GM18861 (cell line): ENCODE data around the gene MTR.
"Not testable (repeated sequence)": the region's sequence is repeated elsewhere in the genome, so short reads cannot be mapped to it uniquely, and the experiment has no call there.

Experiments used
- ATAC-seq: cut with Tn5 transposase; IDR thresholded peaks from one replicate; pipeline ENCODE4 v1.9.1; 2021; ENCODE audit not compliant: unreplicated experiment

Gene MTR

DNA sequence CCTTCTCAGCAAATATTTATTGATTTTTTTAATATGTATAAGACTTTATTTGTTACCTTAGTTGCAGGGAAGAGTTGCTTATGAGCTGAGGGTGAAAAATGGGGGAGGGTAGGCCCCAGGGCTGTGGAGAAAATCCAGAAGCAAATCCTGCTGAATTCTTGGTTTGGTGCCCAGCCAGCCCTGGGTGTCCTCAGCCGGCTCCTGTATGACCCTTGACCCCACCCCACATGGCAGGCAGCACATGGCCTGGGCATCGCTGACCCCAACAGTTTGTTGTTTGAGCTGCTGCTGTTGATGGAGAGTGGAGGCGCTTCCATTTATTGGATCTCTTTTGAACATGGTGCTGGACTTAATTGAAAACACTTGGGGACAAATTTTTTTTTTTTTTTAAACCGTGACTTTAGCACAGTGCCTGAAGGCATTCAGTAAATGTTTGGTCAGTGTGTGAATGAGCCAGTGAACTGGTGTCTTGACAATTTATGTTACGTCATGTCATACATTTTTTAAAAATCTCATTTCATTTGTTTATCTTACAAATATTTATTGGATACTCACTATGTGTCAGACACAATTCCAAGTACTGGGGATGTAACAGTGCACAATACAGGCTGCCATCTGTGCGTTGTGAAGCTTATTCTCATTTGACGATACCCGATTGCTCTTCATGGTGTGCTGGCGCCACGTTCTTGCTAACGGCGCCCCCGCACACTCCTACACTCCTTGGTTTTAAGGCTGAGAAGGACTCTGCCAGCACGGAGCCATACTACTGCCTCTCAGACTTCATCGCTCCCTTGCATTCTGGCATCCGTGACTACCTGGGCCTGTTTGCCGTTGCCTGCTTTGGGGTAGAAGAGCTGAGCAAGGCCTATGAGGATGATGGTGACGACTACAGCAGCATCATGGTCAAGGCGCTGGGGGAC, 98.8 kb downstream of the MTR start:
- no peak for ATAC-seq

DNA sequence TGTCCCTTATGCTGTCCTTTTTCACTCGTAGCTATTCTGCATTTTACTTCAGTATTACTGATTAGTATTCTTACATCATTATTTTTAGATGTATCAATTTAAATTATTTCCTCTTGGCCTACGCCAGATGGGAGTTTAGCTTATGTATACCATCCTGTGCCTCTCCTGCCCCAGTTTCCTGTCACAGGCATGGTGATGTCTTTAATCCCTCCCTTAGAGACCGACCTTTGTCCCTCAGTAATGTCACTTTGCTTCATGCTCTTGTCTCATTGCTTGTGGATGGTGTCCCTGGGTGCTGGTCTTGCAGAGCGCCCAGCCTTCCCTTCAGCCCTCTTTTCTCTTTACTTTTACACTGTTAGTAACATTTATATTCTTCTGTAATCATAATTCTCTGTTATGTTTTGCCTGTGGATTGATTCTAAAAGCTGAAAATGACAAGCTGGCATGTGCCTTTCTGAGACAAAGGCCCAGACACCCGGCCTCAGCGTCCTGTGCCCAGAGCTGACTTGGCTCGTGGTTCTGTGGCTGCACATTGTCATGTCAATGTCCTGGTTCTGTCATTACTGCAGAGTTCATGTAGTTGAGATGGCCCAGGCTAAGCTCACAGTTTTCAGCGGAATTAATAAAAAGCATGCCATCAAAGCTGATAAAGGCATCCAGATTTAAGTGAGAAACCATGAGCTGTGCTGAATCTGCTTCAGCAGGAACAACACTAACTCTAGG, 100.7 kb downstream of the MTR start:
- ATAC-seq = no peak

DNA sequence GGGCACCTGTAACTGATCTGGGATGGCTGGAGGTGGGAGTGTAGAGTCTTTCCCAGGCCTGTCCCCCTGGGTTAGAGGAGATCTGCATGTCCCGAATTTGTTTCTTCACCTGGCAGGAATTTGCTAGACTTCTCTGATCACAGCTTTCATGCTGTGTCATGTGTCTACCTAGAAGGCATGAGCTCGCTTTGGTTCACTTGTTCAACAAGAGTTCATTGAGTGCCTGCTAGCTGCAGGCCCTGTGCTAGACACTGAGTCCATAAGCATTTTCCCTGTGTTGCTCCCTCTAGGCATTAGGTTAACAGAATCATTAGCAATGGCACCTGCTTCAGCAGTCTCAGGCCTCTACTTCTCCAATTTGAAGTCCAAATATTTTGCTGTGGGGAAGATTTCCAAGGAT, 101.6 kb downstream of the MTR start:
- ATAC-seq = no peak

DNA sequence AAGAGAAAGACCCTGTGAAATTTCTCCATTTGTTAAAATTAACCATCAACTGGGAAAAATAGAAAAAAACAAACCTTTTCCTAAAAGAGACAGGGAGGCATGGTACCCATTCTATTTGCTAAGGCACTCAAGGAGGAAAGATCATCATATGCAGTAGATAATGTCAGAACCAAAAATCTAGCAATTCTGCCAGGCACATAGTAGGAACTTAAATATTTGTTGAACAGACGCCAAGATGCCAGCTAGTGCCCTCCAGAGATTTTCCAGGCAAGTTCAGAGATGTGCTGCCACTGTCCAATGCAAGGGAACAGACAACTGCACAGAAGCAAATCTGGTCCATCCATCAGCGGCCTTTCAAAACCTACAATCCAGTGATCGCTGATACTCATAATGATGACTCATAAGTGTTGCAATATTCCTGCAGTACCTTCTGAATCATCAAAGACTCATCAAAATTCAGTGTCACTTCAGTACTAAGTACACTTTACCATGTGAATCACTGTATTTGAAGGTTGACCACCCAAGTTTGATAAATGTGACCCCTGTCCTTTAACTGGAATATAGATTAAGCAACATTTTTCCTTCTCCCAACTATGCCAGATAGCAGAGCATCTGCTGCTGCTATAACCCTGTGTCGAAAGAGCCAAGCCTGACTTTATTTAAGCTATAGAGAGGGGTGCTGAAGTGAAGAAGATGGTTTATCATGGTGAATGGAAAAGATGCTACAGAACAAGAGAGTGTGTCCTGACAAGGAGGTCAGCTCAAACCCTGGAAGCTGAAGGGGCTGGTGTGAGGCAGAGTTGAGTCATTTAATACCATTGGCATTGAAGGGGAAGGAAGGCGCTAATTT, 110.0 kb downstream of the MTR start:
- ATAC-seq = no peak

DNA sequence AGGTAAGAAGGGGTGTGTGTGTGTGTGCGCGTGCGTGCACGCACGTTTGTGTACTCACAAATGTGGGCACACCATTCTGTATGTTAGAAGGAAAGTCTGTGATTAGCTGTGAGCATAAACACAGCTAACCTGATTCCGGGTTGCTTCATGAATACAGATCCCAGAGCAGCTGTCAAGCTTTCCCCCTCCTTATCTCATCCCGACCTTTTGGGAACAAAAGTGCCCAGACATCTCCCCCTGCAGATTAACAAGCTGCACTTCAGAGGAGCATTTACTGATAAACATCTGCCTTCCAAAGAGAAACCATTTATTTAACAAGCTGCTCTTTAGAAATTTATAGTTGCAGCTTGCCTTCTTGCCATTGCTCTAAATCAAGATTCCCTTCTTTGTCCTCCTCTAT, 112.1 kb downstream of the MTR start:
- ATAC-seq = no peak

DNA sequence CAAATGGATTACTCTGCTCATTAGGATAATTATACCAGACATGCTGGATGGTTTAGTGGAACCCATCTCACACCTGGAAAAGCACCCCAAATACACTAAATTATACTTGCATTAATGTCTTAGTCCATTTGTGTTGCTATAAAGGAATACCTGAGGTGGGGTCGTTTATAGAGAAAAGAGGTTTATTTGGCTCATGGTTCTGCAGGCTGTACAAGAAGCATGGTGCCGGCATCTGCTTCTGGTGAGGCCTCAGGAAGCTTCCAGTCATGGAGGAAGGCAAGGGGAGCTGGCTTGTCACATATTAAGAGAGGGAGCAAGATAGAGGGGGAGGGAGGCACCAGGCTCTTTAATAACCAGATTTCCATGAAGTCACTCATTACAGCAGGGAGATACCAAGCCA, 113.6 kb downstream of the MTR start:
- ATAC-seq = no peak

DNA sequence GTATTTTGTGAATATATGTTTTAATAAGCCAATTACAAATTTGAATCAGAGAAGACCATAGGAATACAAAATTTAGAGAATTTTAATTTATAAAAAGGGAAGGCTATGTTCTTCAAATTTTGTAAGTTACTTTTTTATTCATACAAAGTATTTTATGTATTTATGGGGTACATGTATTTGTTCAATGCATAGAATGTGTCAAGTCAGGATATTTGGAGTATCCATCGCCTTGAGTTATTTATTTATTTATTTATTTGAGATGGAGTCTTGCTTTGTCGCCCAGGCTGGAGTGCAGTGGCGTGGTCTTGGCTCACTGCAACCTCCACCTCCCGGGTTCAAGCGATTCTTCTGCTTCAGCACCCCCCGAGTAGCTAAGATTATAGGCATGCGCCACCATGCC, 116.0 kb downstream of the MTR start:
- not testable (repeated sequence) for ATAC-seq

DNA sequence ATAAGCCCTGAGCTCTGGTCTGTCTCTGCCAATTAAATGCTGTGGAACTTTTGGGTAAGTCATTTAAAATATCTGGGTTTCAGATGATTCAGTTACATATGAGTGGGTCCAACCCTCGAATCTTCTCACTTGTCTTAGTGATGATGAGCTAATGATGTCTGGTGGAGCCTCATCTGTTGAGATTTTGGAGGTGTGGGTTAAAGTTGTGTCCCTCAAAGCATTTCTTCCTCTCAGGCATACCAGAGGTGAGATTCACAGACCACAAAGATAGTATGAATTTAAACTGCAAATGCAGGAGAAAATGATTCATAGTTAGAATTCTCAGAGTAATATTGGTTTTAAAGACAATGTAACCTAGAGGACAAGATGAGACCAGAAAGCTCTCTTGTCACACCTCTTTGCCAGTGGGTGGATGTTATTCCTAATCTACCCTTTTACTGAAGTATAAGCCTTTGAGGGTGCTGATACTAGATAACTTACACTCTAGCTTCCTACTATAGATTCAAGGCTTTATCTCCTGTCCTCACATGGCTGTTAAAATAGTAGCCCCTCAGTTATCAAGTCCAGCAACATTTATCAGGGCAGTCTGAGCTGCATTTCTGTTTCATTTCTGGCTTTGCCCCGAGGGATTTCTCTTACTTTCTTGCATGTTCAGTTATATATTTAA, 118.4 kb downstream of the MTR start:
- ATAC-seq = no peak

DNA sequence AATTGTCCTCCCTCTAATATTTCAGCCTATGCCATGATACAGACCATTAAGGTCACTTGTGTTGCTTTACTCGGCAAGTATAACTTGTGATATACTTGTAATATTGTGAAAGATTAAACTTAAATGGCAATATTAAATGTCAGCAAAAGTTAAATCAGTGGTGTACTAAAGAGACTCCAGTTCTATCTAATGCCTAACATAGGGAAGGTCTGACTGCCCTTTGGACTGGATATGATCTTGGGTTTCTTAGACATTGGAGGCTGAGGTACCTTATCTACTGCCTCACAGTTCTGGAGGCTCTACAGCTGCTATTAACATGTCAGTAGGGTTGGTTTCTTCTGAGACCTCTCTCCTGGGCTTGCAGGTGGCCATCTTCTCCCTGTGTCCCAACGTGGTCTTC, 119.3 kb downstream of the MTR start:
- no peak for ATAC-seq

DNA sequence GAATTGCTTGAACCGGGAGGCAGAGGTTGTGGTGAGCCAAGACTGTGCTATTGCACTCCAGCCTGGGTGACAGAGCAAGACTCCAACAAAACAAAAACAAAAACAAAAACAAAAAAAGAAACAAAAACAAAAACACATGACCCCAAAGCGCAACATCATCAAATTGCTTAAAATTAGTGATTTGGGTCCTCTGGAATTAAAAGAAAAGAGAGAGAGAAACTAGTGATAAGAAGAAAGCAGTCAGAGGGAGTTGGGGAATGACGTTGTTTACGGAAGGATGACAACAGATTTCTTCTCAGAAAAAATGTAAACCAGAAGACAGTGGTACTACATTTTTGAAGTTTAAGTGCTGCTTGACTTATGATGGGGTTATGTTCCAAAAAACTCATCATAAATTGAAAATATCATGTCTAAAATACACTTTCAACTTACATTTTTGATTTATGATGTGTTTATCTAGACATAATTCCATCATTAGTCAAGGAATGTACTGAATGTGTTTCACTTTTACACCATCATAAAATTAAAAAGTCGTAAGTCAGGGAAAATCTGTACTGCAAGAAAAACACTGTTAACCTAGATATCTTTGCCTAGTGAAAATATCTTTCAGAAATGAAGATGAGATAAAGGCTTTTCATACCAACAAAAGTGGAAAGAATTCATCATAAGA, 121.2 kb downstream of the MTR start:
- no peak for ATAC-seq

DNA sequence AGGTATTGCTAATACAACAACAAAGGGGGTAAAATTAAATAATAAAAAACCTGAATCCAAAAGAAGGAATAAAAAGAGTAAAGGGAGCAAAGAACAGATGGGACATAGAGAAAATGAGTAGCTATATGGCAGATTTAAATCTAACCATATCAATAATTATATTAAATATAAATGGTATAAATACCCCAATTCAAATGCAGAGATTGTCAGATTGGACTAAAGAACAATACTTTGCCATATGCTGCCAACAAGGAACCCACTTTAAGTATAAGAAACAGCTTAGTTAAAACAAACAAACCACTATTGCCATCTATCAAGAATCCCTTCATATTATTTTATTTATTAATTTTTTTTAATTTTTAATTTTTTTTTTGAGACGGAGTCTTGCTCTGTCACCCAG, 122.4 kb downstream of the MTR start:
- ATAC-seq = no peak

DNA sequence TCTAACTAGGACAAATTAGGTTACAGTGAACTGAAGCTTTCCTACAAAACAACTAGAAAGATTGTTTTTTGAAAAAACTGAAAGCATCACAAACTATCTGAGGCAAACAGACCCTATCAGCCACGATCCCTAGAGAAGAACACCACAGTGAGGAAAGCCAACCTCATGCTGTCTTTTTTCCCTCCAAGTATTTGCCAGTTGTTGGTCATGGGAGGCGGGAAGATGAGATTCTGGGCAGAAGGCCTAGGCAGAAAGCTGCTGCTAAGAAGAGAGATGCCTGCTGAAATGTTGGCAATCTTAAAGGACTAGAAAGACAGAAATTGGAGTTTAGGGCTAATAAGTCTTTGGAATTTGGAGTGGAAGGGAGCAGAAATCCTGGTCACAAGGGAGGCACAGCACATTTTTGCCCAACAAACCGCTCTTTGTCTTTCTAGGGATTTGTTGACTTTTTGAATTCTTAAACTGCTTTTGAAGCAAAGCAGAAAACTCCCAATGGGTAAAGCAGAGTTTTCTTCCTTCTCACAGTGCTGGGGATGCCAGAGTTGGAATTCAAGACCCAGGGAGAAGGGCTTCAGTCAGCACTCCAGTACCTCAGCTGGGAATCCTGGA, 125.3 kb downstream of the MTR start:
- no peak for ATAC-seq

DNA sequence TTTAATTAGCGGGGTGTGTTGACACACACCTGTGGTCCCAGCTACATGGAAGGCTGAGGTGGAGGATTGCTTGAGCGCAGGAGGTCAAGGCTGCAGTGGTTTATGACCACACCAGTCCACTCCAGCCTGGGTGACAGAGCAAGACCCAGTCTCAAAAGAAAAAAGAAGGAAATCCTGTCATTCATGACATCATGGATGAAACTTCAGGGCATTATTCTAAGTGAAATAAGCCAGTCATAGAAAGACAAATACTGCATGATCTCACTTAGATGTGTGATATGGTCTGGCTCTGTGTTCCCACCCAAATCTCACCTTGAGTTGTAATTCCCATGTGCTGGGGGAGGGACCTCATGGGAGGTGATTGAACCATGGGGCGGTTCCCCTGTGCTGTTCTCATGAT, 126.5 kb downstream of the MTR start:
- ATAC-seq = no peak

DNA sequence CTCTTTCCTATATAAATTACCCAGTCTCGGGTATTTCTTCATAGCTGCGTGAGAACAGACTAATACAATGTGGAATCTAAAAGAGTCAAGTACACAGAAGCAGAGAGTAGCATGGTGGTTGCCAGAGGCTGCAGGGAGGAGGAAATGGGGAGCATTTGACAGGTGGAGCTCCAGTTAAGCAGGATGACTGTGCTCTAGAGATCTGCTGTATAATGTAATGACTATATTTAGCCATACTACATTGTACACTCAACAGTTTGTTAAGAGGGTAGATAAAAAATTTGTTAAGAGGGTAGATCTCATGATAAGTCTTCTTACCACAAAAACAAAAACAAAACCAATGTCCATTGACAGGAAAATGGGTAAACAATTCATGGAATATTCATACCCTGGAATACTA, 127.1 kb downstream of the MTR start:
- no peak for ATAC-seq

DNA sequence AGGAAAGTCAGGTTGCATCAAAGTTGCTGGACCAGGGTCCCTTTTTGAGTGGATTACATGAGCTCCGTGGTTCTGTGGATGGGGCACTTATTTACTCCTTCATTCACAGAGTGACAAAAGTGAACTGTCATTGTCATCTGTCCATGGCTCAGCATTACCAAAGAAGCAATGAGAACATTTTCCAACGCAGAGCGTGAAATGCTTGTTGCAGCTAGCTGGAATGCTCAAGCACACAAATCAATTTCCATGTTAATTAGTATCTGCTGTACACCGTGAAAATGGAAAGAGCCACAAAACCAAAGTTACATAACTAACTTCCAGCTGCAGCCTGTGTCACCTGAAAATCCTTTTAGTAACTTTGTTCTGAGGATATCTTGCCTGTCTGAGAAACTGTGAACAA, 130.3 kb downstream of the MTR start:
- ATAC-seq = no peak

DNA sequence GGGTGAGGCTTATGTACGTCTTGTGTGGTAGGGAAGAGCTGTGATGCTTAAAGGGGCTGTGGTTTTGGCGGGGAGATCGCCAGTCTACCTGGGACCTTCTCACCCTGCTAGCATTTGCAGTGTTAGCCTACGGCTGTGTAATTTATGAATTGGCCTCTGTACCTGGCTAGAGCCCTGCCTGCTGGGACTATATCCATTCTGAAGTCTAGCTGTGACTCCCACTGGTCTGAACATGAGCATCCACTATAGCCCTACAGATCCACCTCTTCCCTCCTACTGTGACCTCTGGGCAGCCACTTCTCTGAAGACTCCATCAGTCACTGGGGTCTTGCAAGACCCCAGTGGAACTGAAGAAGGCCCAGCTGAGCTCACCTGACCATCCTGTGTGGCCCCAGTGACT, 135.4 kb downstream of the MTR start:
- ATAC-seq = no peak

DNA sequence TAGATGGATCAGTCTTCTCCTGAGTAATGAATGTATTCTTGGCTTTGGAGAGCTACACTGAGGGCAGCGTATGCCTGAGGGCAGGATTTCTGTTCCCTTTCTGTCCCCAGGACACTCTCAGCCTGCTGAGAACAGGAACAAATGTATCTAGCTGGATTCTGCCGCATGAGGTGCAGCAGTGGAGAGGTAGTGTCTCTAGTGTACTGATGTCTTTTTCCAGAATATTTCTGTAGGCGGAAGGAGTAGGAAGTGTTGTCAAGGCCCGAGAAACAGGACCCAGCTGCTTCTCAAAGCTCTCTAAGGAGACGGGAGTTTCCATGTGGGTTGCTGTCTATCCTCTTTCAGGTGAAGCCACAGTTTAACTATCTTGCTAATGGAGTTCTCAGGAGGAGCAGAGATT, 143.7 kb downstream of the MTR start:
- no peak for ATAC-seq

DNA sequence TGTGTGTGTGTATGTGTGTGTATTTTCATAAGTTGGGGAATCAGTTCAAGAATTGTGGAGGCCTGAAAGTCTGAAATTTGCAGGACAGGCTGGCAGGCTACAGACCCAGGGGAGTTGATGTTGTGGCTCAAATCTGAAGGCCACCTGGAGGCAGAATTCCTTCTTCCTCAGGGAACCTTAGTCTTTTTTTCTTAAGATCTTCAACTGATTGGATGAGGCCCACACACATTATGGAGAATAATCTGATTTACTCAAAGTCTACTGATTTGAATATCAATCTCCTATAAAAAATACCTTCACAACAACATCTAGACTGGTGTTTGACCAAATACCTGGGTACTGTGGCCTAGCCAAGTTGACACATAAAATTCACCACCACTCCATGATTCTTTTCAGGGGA, 147.3 kb downstream of the MTR start:
- ATAC-seq = no peak

DNA sequence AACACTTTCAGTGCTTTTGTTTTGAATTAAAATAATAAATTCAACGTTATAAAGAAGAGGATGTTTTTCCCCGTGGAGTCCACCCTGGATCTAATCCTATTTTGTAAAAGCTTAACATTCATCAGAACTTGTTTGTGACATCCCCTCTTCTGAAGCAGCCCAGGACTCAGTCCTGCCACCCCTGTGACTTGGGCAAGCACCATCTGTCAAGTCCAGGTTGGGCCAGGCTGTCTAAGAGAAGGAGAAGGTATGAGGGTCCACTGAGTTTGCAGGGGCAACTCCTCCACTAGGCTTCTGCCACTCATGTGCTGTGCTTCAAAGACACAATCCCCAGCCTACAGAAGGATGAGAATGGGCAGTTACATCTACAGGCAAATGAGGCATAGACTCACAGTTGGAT, 149.5 kb downstream of the MTR start:
- no peak for ATAC-seq

DNA sequence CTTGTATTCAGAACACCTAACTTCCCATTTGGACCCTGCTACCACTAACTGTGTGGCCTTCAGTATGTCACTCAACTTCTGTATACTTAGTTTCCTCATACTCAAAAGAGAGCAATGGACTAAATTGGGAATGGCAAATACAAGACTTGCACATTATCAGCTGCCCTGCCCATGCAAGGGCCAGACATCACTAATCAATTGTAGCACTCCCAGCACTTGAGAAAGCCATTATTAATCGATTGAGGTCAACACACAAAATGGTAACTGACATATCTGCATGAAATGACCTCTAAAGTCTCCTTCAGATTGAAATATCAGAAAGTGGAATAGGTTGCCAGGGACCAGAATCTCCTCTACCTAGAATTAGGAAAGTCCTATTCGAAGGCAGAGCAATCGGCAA, 149.9 kb downstream of the MTR start:
- ATAC-seq = no peak
